ENCODE measurements around the gene SFXN4.

SFXN4 gene

DNA sequence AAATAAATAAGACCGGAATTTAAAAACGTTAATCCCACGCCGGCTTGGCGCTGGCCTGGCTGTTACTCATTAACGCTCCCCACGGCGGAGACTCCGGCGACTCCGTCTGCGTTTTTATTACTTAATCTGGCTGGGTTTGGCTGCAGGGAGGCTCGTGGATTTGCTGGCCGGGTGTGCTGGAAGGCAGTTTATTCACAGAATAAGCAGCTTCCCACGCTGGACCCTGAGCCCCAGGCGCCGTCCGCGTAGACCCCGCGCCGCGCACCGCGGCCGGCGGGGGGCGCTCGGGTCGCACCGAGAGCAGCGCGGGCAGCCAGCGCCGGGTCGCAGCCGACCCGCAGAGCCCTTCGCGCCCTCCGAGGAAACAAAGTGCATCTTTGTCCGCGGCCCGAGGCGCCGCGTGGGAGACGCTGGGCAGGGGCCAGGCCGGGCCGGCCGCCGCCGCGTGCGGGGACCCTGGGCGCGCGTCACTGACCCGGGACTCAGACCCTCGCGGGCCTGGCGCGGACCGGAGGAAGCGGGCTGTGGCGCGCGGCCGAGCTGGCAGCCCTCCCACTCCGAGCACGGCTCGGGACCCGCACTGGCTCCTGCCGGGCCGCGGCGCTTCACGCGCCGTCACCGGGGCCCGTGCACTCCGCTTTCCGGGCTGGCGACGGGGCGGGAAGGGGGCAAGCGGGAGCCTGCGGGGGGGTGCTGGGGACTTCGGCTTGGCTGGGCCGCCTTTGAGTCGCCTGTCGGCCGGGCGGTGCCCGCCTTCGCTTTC, 41.3 kb upstream of the SFXN4 start:
- Histone ChIP-seq H3K4me2 (ENCODE audit: low read length) (peak overlapping the region; percentile 91), H3K9me3 (ENCODE audit: control insufficient read depth, insufficient read depth, low read length) (no peaks in the 10 kb centered on the region), H4K20me1 (ENCODE audit: control insufficient read depth, insufficient read depth, low read depth, low read length) (peaks cover 4% of the 10 kb centered on the region; the same call in 1 of the 2 replicates), H3K4me3 (ENCODE audit: low read length) (peak overlapping the region; percentile 76), H3K36me3 (ENCODE audit: control insufficient read depth, low read length) (no peaks in the 10 kb centered on the region), H3K27ac (ENCODE audit: low read depth, low read length) (peak overlapping the region; percentile 52), H3K4me1 (ENCODE audit: control insufficient read depth, low read length) (peaks cover 33% of the 10 kb centered on the region), H3K27me3 (ENCODE audit: control insufficient read depth, low read length) (peaks cover 9% of the 10 kb centered on the region; the same call in 1 of the 2 replicates), H3K79me2 (ENCODE audit: control insufficient read depth, low read length) (no peaks in the 10 kb centered on the region; the same call in 1 of the 2 replicates), H3K9me2 (replicated peaks; ENCODE audit: control insufficient read depth, low read length) (no peaks in the 10 kb centered on the region), H3F3A (ENCODE audit: control insufficient read depth, insufficient read depth) (peaks cover 13% of the 10 kb centered on the region)
- TF ChIP-seq EZH2phosphoT487 (IDR thresholded peaks at IDR 0.05; ENCODE audit: borderline replicate concordance, low read length): no peak
- TF ChIP-seq, protein P1, sequence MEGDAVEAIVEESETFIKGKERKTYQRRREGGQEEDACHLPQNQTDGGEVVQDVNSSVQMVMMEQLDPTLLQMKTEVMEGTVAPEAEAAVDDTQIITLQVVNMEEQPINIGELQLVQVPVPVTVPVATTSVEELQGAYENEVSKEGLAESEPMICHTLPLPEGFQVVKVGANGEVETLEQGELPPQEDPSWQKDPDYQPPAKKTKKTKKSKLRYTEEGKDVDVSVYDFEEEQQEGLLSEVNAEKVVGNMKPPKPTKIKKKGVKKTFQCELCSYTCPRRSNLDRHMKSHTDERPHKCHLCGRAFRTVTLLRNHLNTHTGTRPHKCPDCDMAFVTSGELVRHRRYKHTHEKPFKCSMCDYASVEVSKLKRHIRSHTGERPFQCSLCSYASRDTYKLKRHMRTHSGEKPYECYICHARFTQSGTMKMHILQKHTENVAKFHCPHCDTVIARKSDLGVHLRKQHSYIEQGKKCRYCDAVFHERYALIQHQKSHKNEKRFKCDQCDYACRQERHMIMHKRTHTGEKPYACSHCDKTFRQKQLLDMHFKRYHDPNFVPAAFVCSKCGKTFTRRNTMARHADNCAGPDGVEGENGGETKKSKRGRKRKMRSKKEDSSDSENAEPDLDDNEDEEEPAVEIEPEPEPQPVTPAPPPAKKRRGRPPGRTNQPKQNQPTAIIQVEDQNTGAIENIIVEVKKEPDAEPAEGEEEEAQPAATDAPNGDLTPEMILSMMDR (IDR thresholded peaks at IDR 0.05; ENCODE audit: low read depth, low read length, poor library complexity, severe bottlenecking): peak; percentile 77

DNA sequence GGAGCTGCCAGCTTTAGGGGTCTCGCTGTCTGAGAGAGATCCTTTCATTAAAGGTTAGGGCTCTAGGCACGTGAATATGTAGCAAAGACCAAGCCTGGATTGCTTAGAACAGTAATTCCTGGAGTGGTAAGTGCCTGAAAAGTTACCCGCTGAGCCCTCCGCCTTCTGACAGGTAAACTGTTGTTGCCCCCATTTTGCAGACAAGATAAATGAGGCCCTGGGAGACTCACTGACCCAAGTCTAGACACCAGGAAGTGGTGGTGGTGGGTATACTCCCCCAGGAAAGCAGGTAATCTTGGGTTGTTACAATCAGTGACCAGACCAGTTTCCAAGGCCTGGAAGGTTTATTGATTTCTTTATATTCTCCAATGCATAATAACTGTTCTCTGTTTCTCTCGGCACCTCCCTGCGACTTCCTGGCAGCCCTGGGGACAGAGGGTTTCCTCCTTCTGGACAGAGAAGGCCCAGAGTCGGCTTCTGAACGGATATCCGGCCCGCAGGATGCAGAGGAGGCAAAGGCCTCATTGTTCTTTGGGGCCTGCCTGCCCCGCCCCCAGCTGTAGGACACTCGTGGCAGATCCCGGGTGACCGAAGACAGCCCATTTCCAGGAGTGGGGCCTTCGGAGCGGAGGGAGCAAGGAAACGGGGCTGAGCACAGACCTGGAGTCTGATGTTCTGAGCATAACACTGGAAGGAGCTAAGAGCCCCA, 40.5 kb upstream of the SFXN4 start:
- no peaks in the 10 kb centered on the region; the same call in 1 of the 2 replicates for H3K79me2 ChIP-seq (ENCODE audit: control insufficient read depth, low read length)
- H4K20me1 ChIP-seq (ENCODE audit: control insufficient read depth, insufficient read depth, low read depth, low read length): no peaks in the 10 kb centered on the region
- H3K27me3 ChIP-seq (ENCODE audit: control insufficient read depth, low read length): peaks cover 17% of the 10 kb centered on the region
- no peaks in the 10 kb centered on the region for H3K9me3 ChIP-seq (ENCODE audit: control insufficient read depth, insufficient read depth, low read length)
- H3K4me1 ChIP-seq (ENCODE audit: control insufficient read depth, low read length): peaks cover 33% of the 10 kb centered on the region
- TF ChIP-seq, protein P1 (IDR thresholded peaks at IDR 0.05; ENCODE audit: low read depth, low read length, poor library complexity, severe bottlenecking): no peak
- no peak for TF ChIP-seq EZH2phosphoT487 (IDR thresholded peaks at IDR 0.05; ENCODE audit: borderline replicate concordance, low read length)
- H3K27ac ChIP-seq (ENCODE audit: low read depth, low read length): peak overlapping the region; percentile 52
- H3K36me3 ChIP-seq (ENCODE audit: control insufficient read depth, low read length): no peaks in the 10 kb centered on the region
- peak overlapping the region; percentile 91 for H3K4me2 ChIP-seq (ENCODE audit: low read length)
- peak overlapping the region; percentile 76 for H3K4me3 ChIP-seq (ENCODE audit: low read length)
- no peaks in the 10 kb centered on the region for H3K9me2 ChIP-seq (replicated peaks; ENCODE audit: control insufficient read depth, low read length)
- H3F3A ChIP-seq (ENCODE audit: control insufficient read depth, insufficient read depth): peaks cover 12% of the 10 kb centered on the region

DNA sequence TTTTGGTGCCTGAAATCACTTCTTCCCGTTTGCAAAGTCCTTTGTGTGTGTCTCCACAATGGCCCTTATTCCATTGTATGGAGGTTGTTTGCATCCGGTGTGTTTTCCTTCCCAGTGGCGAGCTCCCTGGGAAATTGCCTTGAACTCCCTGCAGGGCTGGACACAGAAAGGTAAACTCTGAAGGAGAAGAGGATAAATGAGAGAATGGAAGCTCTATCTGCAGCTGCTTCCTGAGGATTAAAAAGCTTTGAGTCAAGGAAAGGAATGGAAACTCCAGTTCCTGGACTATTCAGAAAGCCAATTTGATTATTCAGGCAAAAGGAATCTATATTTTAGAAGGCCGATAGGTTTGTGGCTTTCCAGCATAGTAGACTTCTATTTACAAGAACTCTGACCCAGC, 37.5 kb upstream of the SFXN4 start:
- peaks cover 13% of the 10 kb centered on the region for H3K4me1 ChIP-seq (ENCODE audit: control insufficient read depth, low read length)
- H3K36me3 ChIP-seq (ENCODE audit: control insufficient read depth, low read length): no peaks in the 10 kb centered on the region
- no peaks in the 10 kb centered on the region for H4K20me1 ChIP-seq (ENCODE audit: control insufficient read depth, insufficient read depth, low read depth, low read length)
- no peak overlapping the region for H3K27ac ChIP-seq (ENCODE audit: low read depth, low read length)
- H3K9me3 ChIP-seq (ENCODE audit: control insufficient read depth, insufficient read depth, low read length): no peaks in the 10 kb centered on the region
- no peaks in the 10 kb centered on the region for H3K9me2 ChIP-seq (replicated peaks; ENCODE audit: control insufficient read depth, low read length)
- H3K4me2 ChIP-seq (ENCODE audit: low read length): no peak overlapping the region
- TF ChIP-seq, protein P1 (IDR thresholded peaks at IDR 0.05; ENCODE audit: low read depth, low read length, poor library complexity, severe bottlenecking): no peak
- no peak for TF ChIP-seq EZH2phosphoT487 (IDR thresholded peaks at IDR 0.05; ENCODE audit: borderline replicate concordance, low read length)
- H3K4me3 ChIP-seq (ENCODE audit: low read length): no peak overlapping the region
- H3K27me3 ChIP-seq (ENCODE audit: control insufficient read depth, low read length): peaks cover 18% of the 10 kb centered on the region
- peaks cover 3% of the 10 kb centered on the region; the same call in 1 of the 2 replicates for H3F3A ChIP-seq (ENCODE audit: control insufficient read depth, insufficient read depth)
- no peaks in the 10 kb centered on the region for H3K79me2 ChIP-seq (ENCODE audit: control insufficient read depth, low read length)

All from DOHH2 (cell line).